SK-N-SH (cell line): Measurements from ENCODE around the gene PLAC1. TPM values are rescaled to one million over a fixed set of nuclear protein-coding genes. Genes with fewer than 3 reads are reported as not detected.

Source experiments
- CTCF ChIA-PET: fragments of 300-600, 350-600 bp; formaldehyde crosslinking; extraction: SDS; loops from one replicate; lab custom pipeline; 2021; lab: Yijun Ruan, JAX
- POLR2A ChIA-PET: fragments of 350-600 bp; sonication (Branson Sonifier 250); formaldehyde crosslinking; extraction: SDS; loops from one replicate; lab custom pipeline; 2020; ENCODE audit warnings: antibody characterized with exemption, inconsistent platforms; lab: Yijun Ruan, JAX
- DNase-seq: peaks from one replicate; pipeline ENCODE4 v3.0.0; 2012
- H2AFZ ChIP-seq: fragments of 200-600 bp; sonication (generic); 2 replicates; pipeline ENCODE4 v1.8.1; 2016; ENCODE audit warnings: antibody characterized with exemption, mild to moderate bottlenecking, low read depth
- H3F3A ChIP-seq: fragments of 200-600 bp; sonication (generic); replicated peaks from 2 replicates; pipeline ENCODE3; 2016; ENCODE audit warnings: antibody characterized with exemption, mild to moderate bottlenecking; ENCODE audit not compliant: insufficient read depth
- H3K27ac ChIP-seq, 2 experiments: fragments of 200-500 bp in 1 of 2; fragments of 200-600 bp in 1 of 2; sonication (Bioruptor generic) in 1 of 2; sonication (generic), shearing (Covaris generic) in 1 of 2; 2 replicates each; pipeline versions ENCODE4 v1.5.1 to v1.6.1; 2014 to 2016; ENCODE audit warnings: low read depth in 2 of 2, inconsistent platforms in 1 of 2, low read length in 1 of 2, mild to moderate bottlenecking in 1 of 2, mixed read lengths in 1 of 2
- H3K27me3 ChIP-seq: fragments of 200-600 bp; sonication (generic), shearing (Covaris generic); 2 replicates; pipeline ENCODE4 v1.6.1; 2016; ENCODE audit warnings: mixed run types; ENCODE audit not compliant: insufficient read depth
- H3K36me3 ChIP-seq, 2 experiments: fragments of 200-500 bp in 1 of 2; fragments of 200-600 bp in 1 of 2; sonication (Bioruptor generic) in 1 of 2; sonication (generic) in 1 of 2; replicated peaks in 1 of 2; 2 replicates each; pipeline versions ENCODE3 to v1.5.1; 2014 to 2016; ENCODE audit warnings: low read length in 1 of 2, mild to moderate bottlenecking in 1 of 2; ENCODE audit not compliant: insufficient read depth in 2 of 2, control insufficient read depth in 1 of 2
- H3K4me1 ChIP-seq, 2 experiments: fragments of 200-500 bp in 1 of 2; fragments of 200-600 bp in 1 of 2; sonication (Bioruptor generic) in 1 of 2; sonication (generic), shearing (Covaris generic) in 1 of 2; 2 replicates each; pipeline versions ENCODE4 v1.5.1 to v1.6.1; 2014 to 2016; ENCODE audit warnings: low read depth in 1 of 2, low read length in 1 of 2, mixed run types in 1 of 2; ENCODE audit not compliant: insufficient read depth in 2 of 2, control insufficient read depth in 1 of 2
- H3K4me2 ChIP-seq: fragments of 200-600 bp; sonication (generic), shearing (Covaris generic); 2 replicates; pipeline ENCODE4 v1.6.1; 2017; ENCODE audit warnings: mixed run types
- H3K4me3 ChIP-seq, 2 experiments: fragments of 200-500 bp in 1 of 2; fragments of 200-600 bp in 1 of 2; sonication (Bioruptor generic) in 1 of 2; sonication (generic), shearing (Covaris generic) in 1 of 2; 2 replicates each; pipeline versions ENCODE4 v1.5.1 to v1.8.1; 2014 to 2016; ENCODE audit warnings: low read depth in 2 of 2, inconsistent platforms in 1 of 2, low read length in 1 of 2, mild to moderate bottlenecking in 1 of 2, mixed read lengths in 1 of 2, moderate library complexity in 1 of 2
- H3K79me2 ChIP-seq: fragments of 200-600 bp; sonication (generic); 2 replicates; pipeline ENCODE4 v1.8.1; 2017; ENCODE audit warnings: mild to moderate bottlenecking; ENCODE audit not compliant: insufficient read depth
- H3K9ac ChIP-seq: fragments of 200-600 bp; sonication (generic); 2 replicates; pipeline ENCODE4 v1.6.1; 2017; ENCODE audit warnings: mixed run types
- H3K9me2 ChIP-seq: fragments of 200-600 bp; sonication (generic); 2 replicates; pipeline ENCODE4 v1.6.1; 2017; ENCODE audit warnings: mixed run types
- H3K9me3 ChIP-seq: fragments of 200-600 bp; sonication (generic); 2 replicates; pipeline ENCODE4 v1.6.1; 2017; ENCODE audit warnings: mixed run types, mild to moderate bottlenecking, moderate library complexity
- H4K20me1 ChIP-seq: fragments of 200-600 bp; sonication (generic); 2 replicates; pipeline ENCODE4 v1.6.1; 2017; ENCODE audit warnings: mild to moderate bottlenecking, mixed run types; ENCODE audit not compliant: insufficient read depth
- CHD2 ChIP-seq: fragments of 150-350 bp; IDR thresholded peaks from 2 replicates; pipeline ENCODE4 v1.6.1; 2018; ENCODE audit warnings: low read length; ENCODE audit not compliant: partially characterized antibody
- ELF1 ChIP-seq: IDR thresholded peaks from 2 replicates; pipeline ENCODE4 v1.4.0; 2012
- EP300 ChIP-seq, 2 experiments: IDR thresholded peaks; 2 replicates each; pipeline versions ENCODE4 v1.4.0 to v1.6.1; 2012; ENCODE audit warnings: borderline replicate concordance in 1 of 2, low read depth in 1 of 2, low read length in 1 of 2
- EZH2phosphoT487 ChIP-seq: fragments of 200-600 bp; sonication (generic); IDR thresholded peaks from 2 replicates; pipeline ENCODE4 v1.6.1; 2017; ENCODE audit warnings: low read depth, mixed run types, mild to moderate bottlenecking, antibody characterized with exemption, moderate library complexity, borderline replicate concordance
- FOXJ3 ChIP-seq: sonication (generic); formaldehyde crosslinking; IDR thresholded peaks from 2 replicates; pipeline ENCODE4 v1.5.1; 2020; ENCODE audit warnings: mild to moderate bottlenecking, missing genetic modification reagents
- FOXM1 ChIP-seq: IDR thresholded peaks from 2 replicates; pipeline ENCODE4 v1.4.0; 2012; ENCODE audit warnings: low read depth, mild to moderate bottlenecking
- MAX ChIP-seq: IDR thresholded peaks from 2 replicates; pipeline ENCODE4 v1.4.0; 2012; ENCODE audit warnings: low read depth
- NRF1 ChIP-seq: IDR thresholded peaks from 2 replicates; pipeline ENCODE4 v1.6.1; 2012; ENCODE audit warnings: low read depth, mild to moderate bottlenecking, low read length
- POLR2AphosphoS5 ChIP-seq: IDR thresholded peaks from 2 replicates; pipeline ENCODE4 v1.6.1; 2012; ENCODE audit warnings: low read depth, low read length
- RCOR1 ChIP-seq: fragments of 150-350 bp; IDR thresholded peaks from 2 replicates; pipeline ENCODE4 v1.6.1; 2017; ENCODE audit warnings: antibody characterized with exemption, low read length
- RFX5 ChIP-seq: IDR thresholded peaks from 2 replicates; pipeline ENCODE4 v1.6.1; 2012; ENCODE audit warnings: mild to moderate bottlenecking, improper control_type of control experiment, low read length
- TCF12 ChIP-seq: IDR thresholded peaks from 2 replicates; pipeline ENCODE4 v1.4.0; 2012
- YY1 ChIP-seq: IDR thresholded peaks from 2 replicates; pipeline ENCODE4 v1.4.0; 2012; ENCODE audit warnings: low read depth, mild to moderate bottlenecking
- WGBS: methylation state at CpG from one replicate; pipeline ENCODE4 v1.1.6; 2017; ENCODE audit warnings: low lambda C conversion rate; 5-methylcytosine and 5-hydroxymethylcytosine counted together
- polyA plus RNA-seq, 3 experiments: library from polyadenylated mRNA; depleted of rRNA; stranded (reverse); fragments of >200 nt; gene quantifications; 2 replicates each; pipeline ENCODE4 v1.2.3, GENCODE V29; 2012
- TF ChIP-seq, protein P1 (sequence below): IDR thresholded peaks from 2 replicates; pipeline ENCODE4 v1.6.1; 2012; ENCODE audit warnings: mild to moderate bottlenecking, low read depth, low read length, moderate library complexity
- TF ChIP-seq, protein P2 (sequence below): fragments of 200-600 bp; sonication (generic); IDR thresholded peaks from 2 replicates; pipeline ENCODE4 v1.6.1; 2017; ENCODE audit warnings: antibody characterized with exemption, mild to moderate bottlenecking, moderate library complexity

The PLAC1 gene
- polyA plus RNA-seq, 1 of the 3 experiments (the other 2 are of a cell fraction) = 50.9 TPM

DNA sequence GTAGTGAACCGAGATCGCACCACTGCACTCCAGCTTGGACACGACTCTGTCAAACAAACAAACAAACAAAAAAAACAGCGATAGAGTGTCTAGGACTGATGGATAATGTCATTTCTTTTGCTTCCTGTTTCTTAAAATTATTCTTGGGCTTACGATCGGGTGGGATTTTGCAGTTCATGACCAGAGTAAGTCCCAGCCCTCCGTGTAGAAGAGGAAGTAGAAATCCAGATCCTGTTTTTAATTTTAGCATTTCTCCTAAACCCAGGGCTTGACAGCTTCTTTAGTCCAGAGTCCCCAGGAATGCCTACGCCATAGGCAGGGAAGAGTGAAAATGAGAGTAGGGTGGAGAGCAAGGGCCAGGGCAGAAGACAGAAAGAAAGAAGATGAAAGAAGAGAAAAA lies 104.0 kb downstream of the PLAC1 start:
- ChIA-PET POLR2A (no interaction called here), CTCF (no interaction called here)
- Histone ChIP-seq H3K27ac (peak overlapping the region in 1 of 2 experiments; percentile 23; a peak in 1 of 4 replicates), H3K9me3 (no peaks in the 10 kb centered on the region), H3K27me3 (no peaks in the 10 kb centered on the region), H3K4me3 (no peak overlapping the region), H3K4me1 (peaks cover 0 to 10% of the 10 kb centered on the region in 2 experiments; a peak in 3 of 4 replicates), H2AFZ (no peak overlapping the region), H3K4me2 (no peak overlapping the region), H3K9ac (no peak overlapping the region), H3K36me3 (no peaks in the 10 kb centered on the region), H3K9me2 (no peaks in the 10 kb centered on the region), H4K20me1 (no peaks in the 10 kb centered on the region), H3K79me2 (peaks cover under 1% of the 10 kb centered on the region), H3F3A (peaks cover 7% of the 10 kb centered on the region)
- 50% methylated on average over 8 of the region's 8 CpGs for WGBS
- no peak for DNase-seq
- TF ChIP-seq RCOR1 (no peak), FOXM1 (no peak), CHD2 (no peak), ELF1 (no peak), EZH2phosphoT487 (no peak), MAX (no peak), EP300 (IDR thresholded peaks at IDR 0.05; ENCODE audit: borderline replicate concordance in 1 of 2, low read depth in 1 of 2, low read length in 1 of 2) (no peak), YY1 (no peak), RFX5 (no peak), TCF12 (no peak), NRF1 (no peak), POLR2AphosphoS5 (no peak), FOXJ3 (no peak)
- TF ChIP-seq, protein P1, sequence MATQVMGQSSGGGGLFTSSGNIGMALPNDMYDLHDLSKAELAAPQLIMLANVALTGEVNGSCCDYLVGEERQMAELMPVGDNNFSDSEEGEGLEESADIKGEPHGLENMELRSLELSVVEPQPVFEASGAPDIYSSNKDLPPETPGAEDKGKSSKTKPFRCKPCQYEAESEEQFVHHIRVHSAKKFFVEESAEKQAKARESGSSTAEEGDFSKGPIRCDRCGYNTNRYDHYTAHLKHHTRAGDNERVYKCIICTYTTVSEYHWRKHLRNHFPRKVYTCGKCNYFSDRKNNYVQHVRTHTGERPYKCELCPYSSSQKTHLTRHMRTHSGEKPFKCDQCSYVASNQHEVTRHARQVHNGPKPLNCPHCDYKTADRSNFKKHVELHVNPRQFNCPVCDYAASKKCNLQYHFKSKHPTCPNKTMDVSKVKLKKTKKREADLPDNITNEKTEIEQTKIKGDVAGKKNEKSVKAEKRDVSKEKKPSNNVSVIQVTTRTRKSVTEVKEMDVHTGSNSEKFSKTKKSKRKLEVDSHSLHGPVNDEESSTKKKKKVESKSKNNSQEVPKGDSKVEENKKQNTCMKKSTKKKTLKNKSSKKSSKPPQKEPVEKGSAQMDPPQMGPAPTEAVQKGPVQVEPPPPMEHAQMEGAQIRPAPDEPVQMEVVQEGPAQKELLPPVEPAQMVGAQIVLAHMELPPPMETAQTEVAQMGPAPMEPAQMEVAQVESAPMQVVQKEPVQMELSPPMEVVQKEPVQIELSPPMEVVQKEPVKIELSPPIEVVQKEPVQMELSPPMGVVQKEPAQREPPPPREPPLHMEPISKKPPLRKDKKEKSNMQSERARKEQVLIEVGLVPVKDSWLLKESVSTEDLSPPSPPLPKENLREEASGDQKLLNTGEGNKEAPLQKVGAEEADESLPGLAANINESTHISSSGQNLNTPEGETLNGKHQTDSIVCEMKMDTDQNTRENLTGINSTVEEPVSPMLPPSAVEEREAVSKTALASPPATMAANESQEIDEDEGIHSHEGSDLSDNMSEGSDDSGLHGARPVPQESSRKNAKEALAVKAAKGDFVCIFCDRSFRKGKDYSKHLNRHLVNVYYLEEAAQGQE = no peak
- TF ChIP-seq, protein P2, sequence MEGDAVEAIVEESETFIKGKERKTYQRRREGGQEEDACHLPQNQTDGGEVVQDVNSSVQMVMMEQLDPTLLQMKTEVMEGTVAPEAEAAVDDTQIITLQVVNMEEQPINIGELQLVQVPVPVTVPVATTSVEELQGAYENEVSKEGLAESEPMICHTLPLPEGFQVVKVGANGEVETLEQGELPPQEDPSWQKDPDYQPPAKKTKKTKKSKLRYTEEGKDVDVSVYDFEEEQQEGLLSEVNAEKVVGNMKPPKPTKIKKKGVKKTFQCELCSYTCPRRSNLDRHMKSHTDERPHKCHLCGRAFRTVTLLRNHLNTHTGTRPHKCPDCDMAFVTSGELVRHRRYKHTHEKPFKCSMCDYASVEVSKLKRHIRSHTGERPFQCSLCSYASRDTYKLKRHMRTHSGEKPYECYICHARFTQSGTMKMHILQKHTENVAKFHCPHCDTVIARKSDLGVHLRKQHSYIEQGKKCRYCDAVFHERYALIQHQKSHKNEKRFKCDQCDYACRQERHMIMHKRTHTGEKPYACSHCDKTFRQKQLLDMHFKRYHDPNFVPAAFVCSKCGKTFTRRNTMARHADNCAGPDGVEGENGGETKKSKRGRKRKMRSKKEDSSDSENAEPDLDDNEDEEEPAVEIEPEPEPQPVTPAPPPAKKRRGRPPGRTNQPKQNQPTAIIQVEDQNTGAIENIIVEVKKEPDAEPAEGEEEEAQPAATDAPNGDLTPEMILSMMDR = no peak
